CD4-positive, alpha-beta T cell (primary cell): Measurements from ENCODE around the gene PCLO. TPM values are rescaled to one million over a fixed set of nuclear protein-coding genes. Genes with fewer than 3 reads are reported as not detected.

Experiments
- ATAC-seq: fragments of 200-7000 bp; cut with Tn5 transposase; one replicate; pipeline ENCODE4 v1.10.0; 2022; ENCODE audit warnings: mild to moderate bottlenecking; ENCODE audit not compliant: poor library complexity
- CTCF ChIA-PET: fragments of 350-600 bp; sonication (Branson Sonifier 250); formaldehyde crosslinking; loops from one replicate; lab custom pipeline; 2021; ENCODE audit warnings: antibody characterized with exemption, inconsistent platforms; lab: Charles Lee
- POLR2A ChIA-PET: fragments of 350-600 bp; sonication (Branson Sonifier 250); formaldehyde crosslinking; loops from one replicate; lab custom pipeline; 2021; ENCODE audit warnings: antibody characterized with exemption, inconsistent platforms; lab: Charles Lee
- DNase-seq, 14 experiments: peaks; one replicate each; pipeline ENCODE4 v3.0.0-alpha.2; 2013 to 2020; ENCODE audit warnings: mixed read lengths in 2 of 14
- H3K27ac ChIP-seq, 2 donors: one replicate each; pipeline versions ENCODE4 v1.5.1 to v1.7.0; 2013; ENCODE audit warnings: low read length in 2 of 2, low read depth in 1 of 2, mild to moderate bottlenecking in 1 of 2
- H3K27me3 ChIP-seq, 2 experiments: 1 replicate in 1 of 2; 2 replicates in 1 of 2; pipeline versions ENCODE4 v1.6.1 to v1.7.0; 2013; ENCODE audit warnings: low read length in 2 of 2, control low read depth in 1 of 2, mild to moderate bottlenecking in 1 of 2, moderate library complexity in 1 of 2; ENCODE audit not compliant: insufficient read depth in 2 of 2, control insufficient read depth in 1 of 2
- H3K36me3 ChIP-seq: one replicate; pipeline ENCODE4 v1.6.1; 2013; ENCODE audit warnings: low read length, control low read depth; ENCODE audit not compliant: insufficient read depth
- H3K4me1 ChIP-seq: one replicate; pipeline ENCODE4 v1.6.1; 2013; ENCODE audit warnings: low read length, control low read depth; ENCODE audit not compliant: insufficient read depth
- H3K4me3 ChIP-seq: one replicate; pipeline ENCODE4 v1.5.1; 2013; ENCODE audit warnings: mild to moderate bottlenecking, low read length, moderate library complexity
- H3K9me3 ChIP-seq, 2 experiments: 1 replicate in 1 of 2; 2 replicates in 1 of 2; pipeline versions ENCODE4 v1.6.1 to v1.7.0; 2013; ENCODE audit warnings: low read length in 2 of 2, mild to moderate bottlenecking in 2 of 2, control low read depth in 1 of 2, moderate library complexity in 1 of 2; ENCODE audit not compliant: control insufficient read depth in 1 of 2, insufficient read depth in 1 of 2
- H3K27ac Mint-ChIP-seq: one replicate; pipeline ENCODE4 v1.8.0; 2020; ENCODE audit warnings: mixed read lengths
- H3K27me3 Mint-ChIP-seq: one replicate; pipeline ENCODE4 v1.8.0; 2021; ENCODE audit warnings: mixed read lengths
- H3K36me3 Mint-ChIP-seq: one replicate; pipeline ENCODE4 v1.8.0; 2021; ENCODE audit warnings: low read depth, mixed read lengths
- H3K4me1 Mint-ChIP-seq: one replicate; pipeline ENCODE4 v1.8.0; 2021; ENCODE audit warnings: low read depth, mixed read lengths
- H3K4me3 Mint-ChIP-seq: one replicate; pipeline ENCODE4 v1.8.0; 2020; ENCODE audit warnings: mild to moderate bottlenecking, mixed read lengths
- H3K9me3 Mint-ChIP-seq: one replicate; pipeline ENCODE4 v1.8.0; 2020; ENCODE audit warnings: mixed read lengths
- CTCF ChIP-seq: fragments of 200-600 bp; IDR thresholded peaks from one replicate; pipeline ENCODE4 v1.8.0; 2022; ENCODE audit warnings: antibody characterized with exemption, mild to moderate bottlenecking
- intact Hi-C, 2 experiments: fragments of 100-400 bp; cut with DNase I in 1 of 2; cut with micrococcal nuclease in 1 of 2; formaldehyde crosslinking; loops; one replicate each; pipeline versions ENCODE4 v1.15.1 to v1.9.0; 2023 to 2025; cut with DNase I, micrococcal nuclease
- total RNA-seq, 174 experiments: library from RNA in 2 of 174; stranded (reverse) in 2 of 174; gene quantifications; one replicate each; pipeline ENCODE4 v1.2.3 and lab custom pipeline; 2021 to 2026

Gene PCLO
- total RNA-seq, 2 experiments from 2014 or later = not detected

- Histone ChIP-seq H3K27me3 (no peaks in the 10 kb centered on the region), H3K4me1 (no peaks in the 10 kb centered on the region), H3K9me3 (peaks cover 0 to 3% of the 10 kb centered on the region in 2 experiments), H3K27ac (no peak overlapping the region), H3K36me3 (no peaks in the 10 kb centered on the region), H3K4me3 (no peak overlapping the region)
- no peaks in the 10 kb centered on the region for H3K36me3 Mint-ChIP-seq
- H3K27ac Mint-ChIP-seq = no peak overlapping the region
- no peaks in the 10 kb centered on the region for H3K27me3 Mint-ChIP-seq
- no peak for TF ChIP-seq CTCF
- ChIA-PET POLR2A (no interaction called here), CTCF (no interaction called here)
- intact Hi-C loops = loop anchor here in 1 of 2 experiments (5.0 kb wide), 1 partner anchor 50 kb away; no protein-coding TSS in a partner anchor
- no peak for DNase-seq
- H3K9me3 Mint-ChIP-seq = peaks cover 11% of the 10 kb centered on the region
- H3K4me3 Mint-ChIP-seq = no peak overlapping the region
- no peaks in the 10 kb centered on the region for H3K4me1 Mint-ChIP-seq
- ATAC-seq = no peak
These were observed 230.2 kb downstream of the PCLO start for GRCh38 chr7:82932516-82932915.

DNA sequence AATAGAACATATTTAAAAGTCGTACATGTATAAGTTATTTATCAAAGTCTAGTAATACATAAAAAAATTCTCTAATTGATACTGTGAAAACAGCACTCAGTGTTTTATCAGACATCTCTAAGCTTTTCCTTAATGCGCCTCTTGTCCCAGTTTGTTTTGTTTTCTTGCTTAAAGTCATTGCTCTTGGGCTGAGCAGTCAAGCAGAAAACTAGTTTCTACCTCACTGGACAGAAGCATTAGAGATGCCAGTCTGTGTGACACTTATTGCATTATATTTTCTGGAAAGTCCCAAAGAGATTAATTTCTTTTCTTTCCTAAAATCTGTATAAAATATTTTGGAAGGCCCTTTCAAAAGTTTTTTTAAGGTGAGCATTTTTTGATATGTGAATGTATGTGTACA is 236.2 kb downstream of the PCLO start:
- Mint-ChIP-seq H3K4me3 (no peak overlapping the region), H3K36me3 (no peaks in the 10 kb centered on the region), H3K4me1 (no peaks in the 10 kb centered on the region), H3K27ac (no peak overlapping the region), H3K9me3 (peaks cover 17% of the 10 kb centered on the region), H3K27me3 (no peaks in the 10 kb centered on the region)
- H3K4me1 ChIP-seq = no peaks in the 10 kb centered on the region
- no peak for ATAC-seq
- no peak overlapping the region for H3K4me3 ChIP-seq
- ChIA-PET POLR2A (no interaction called here), CTCF (no interaction called here)
- no peaks in the 10 kb centered on the region for H3K27me3 ChIP-seq
- H3K36me3 ChIP-seq = no peaks in the 10 kb centered on the region
- H3K27ac ChIP-seq = no peak overlapping the region
- no peak for DNase-seq
- no peak for TF ChIP-seq CTCF
- intact Hi-C loops = no loop called here
- peaks cover 0 to 7% of the 10 kb centered on the region in 2 experiments for H3K9me3 ChIP-seq

GRCh38 chr7:82925331-82925730 is 237.4 kb downstream of the PCLO start:
- Histone ChIP-seq H3K4me1 (no peaks in the 10 kb centered on the region), H3K4me3 (no peak overlapping the region), H3K36me3 (no peaks in the 10 kb centered on the region), H3K9me3 (peaks cover 0 to 7% of the 10 kb centered on the region in 2 experiments), H3K27ac (no peak overlapping the region), H3K27me3 (no peaks in the 10 kb centered on the region)
- POLR2A ChIA-PET = no interaction called here
- Mint-ChIP-seq H3K9me3 (peaks cover 10% of the 10 kb centered on the region), H3K4me3 (no peak overlapping the region), H3K36me3 (no peaks in the 10 kb centered on the region), H3K27me3 (no peaks in the 10 kb centered on the region), H3K27ac (no peak overlapping the region), H3K4me1 (no peaks in the 10 kb centered on the region)
- intact Hi-C loops = no loop called here
- ATAC-seq (no peak), DNase-seq (no peak)
- CTCF ChIA-PET = no interaction called here
- TF ChIP-seq CTCF = no peak
